CD14-positive monocyte (primary cell): ENCODE data around the gene CIB1. TPM values are rescaled to one million over a fixed set of nuclear protein-coding genes. Genes with fewer than 3 reads are reported as not detected.

Source experiments
- DNase-seq, 3 donors: peaks; one replicate each; pipeline ENCODE4 v3.0.0-alpha.2; 2011 to 2022
- H2AFZ ChIP-seq: 2 replicates; pipeline ENCODE4 v1.6.0; 2012; ENCODE audit warnings: mild to moderate bottlenecking, low read depth, low read length, inconsistent platforms; ENCODE audit not compliant: insufficient read depth, poor library complexity, severe bottlenecking
- H3K27ac ChIP-seq, 2 donors: 1 replicate in 1 of 2; 2 replicates in 1 of 2; pipeline ENCODE4 v1.5.1; 2012 to 2013; ENCODE audit warnings: low read length in 2 of 2, control low read depth in 1 of 2, inconsistent platforms in 1 of 2, low read depth in 1 of 2, mild to moderate bottlenecking in 1 of 2
- H3K27me3 ChIP-seq, 2 donors: one replicate each; pipeline versions ENCODE4 v1.6.0 to v1.6.1; 2011 to 2013; ENCODE audit warnings: low read length in 2 of 2; ENCODE audit not compliant: control insufficient read depth in 2 of 2, insufficient read depth in 2 of 2
- H3K36me3 ChIP-seq, 2 donors: replicated peaks in 1 of 2; 1 replicate in 1 of 2; 2 replicates in 1 of 2; pipeline versions ENCODE4 v1.5.1 to v1.6.1; 2012 to 2013; ENCODE audit warnings: low read length in 2 of 2, control low read depth in 1 of 2, inconsistent platforms in 1 of 2, mild to moderate bottlenecking in 1 of 2; ENCODE audit not compliant: insufficient read depth in 2 of 2, control insufficient read depth in 1 of 2
- H3K4me1 ChIP-seq, 2 donors: 1 replicate in 1 of 2; 2 replicates in 1 of 2; pipeline versions ENCODE4 v1.5.1 to v1.6.1; 2012 to 2013; ENCODE audit warnings: low read length in 2 of 2, control low read depth in 1 of 2, inconsistent platforms in 1 of 2, mild to moderate bottlenecking in 1 of 2, moderate library complexity in 1 of 2; ENCODE audit not compliant: insufficient read depth in 2 of 2, control insufficient read depth in 1 of 2
- H3K4me2 ChIP-seq: replicated peaks from 2 replicates; pipeline ENCODE3; 2012; ENCODE audit warnings: low read length, moderate library complexity, mild to moderate bottlenecking; ENCODE audit not compliant: poor library complexity, severe bottlenecking; ENCODE audit errors: extremely low read depth
- H3K4me3 ChIP-seq, 3 experiments: fragments of 200-600 bp in 1 of 3; sonication (generic) in 1 of 3; replicated peaks in 1 of 3; 1 replicate in 2 of 3; 2 replicates in 1 of 3; pipeline ENCODE4 v1.5.1; 2011 to 2013; ENCODE audit warnings: low read length in 3 of 3, mild to moderate bottlenecking in 3 of 3, control low read depth in 2 of 3, low read depth in 2 of 3, inconsistent platforms in 1 of 3, moderate library complexity in 1 of 3
- H3K79me2 ChIP-seq: 2 replicates; pipeline ENCODE4 v1.6.0; 2012; ENCODE audit warnings: mild to moderate bottlenecking, control low read depth, inconsistent platforms, low read length, moderate library complexity; ENCODE audit not compliant: insufficient read depth
- H3K9ac ChIP-seq: 2 replicates; pipeline ENCODE4 v1.6.0; 2017; ENCODE audit warnings: low read length, mild to moderate bottlenecking; ENCODE audit not compliant: insufficient read depth, poor library complexity, severe bottlenecking
- H3K9me3 ChIP-seq, 2 donors: replicated peaks in 1 of 2; 1 replicate in 1 of 2; 2 replicates in 1 of 2; pipeline versions ENCODE4 v1.5.1 to v1.6.1; 2012 to 2013; ENCODE audit warnings: low read length in 2 of 2, control low read depth in 1 of 2; ENCODE audit not compliant: control insufficient read depth in 1 of 2, insufficient read depth in 1 of 2
- H4K20me1 ChIP-seq: 2 replicates; pipeline ENCODE4 v1.6.0; 2012; ENCODE audit warnings: mild to moderate bottlenecking, low read length, control low read depth, moderate library complexity; ENCODE audit not compliant: insufficient read depth
- H3K27ac Mint-ChIP-seq, 7 donors: one replicate each; pipeline ENCODE4 v1.8.0; 2020; ENCODE audit warnings: mild to moderate bottlenecking in 7 of 7, mixed read lengths in 7 of 7, moderate library complexity in 6 of 7, inconsistent platforms in 2 of 7
- H3K27me3 Mint-ChIP-seq, 3 donors: one replicate each; pipeline ENCODE4 v1.8.0; 2021 to 2022; ENCODE audit warnings: low read depth in 3 of 3, mild to moderate bottlenecking in 3 of 3, mixed read lengths in 3 of 3, moderate library complexity in 3 of 3, inconsistent platforms in 1 of 3
- H3K36me3 Mint-ChIP-seq, 2 donors: one replicate each; pipeline ENCODE4 v1.8.0; 2020; ENCODE audit warnings: mixed read lengths in 2 of 2, inconsistent platforms in 1 of 2, mild to moderate bottlenecking in 1 of 2
- H3K4me1 Mint-ChIP-seq: one replicate; pipeline ENCODE4 v1.8.0; 2020; ENCODE audit warnings: mild to moderate bottlenecking, mixed read lengths
- H3K4me3 Mint-ChIP-seq, 2 donors: one replicate each; pipeline ENCODE4 v1.8.0; 2020; ENCODE audit warnings: mild to moderate bottlenecking in 2 of 2, mixed read lengths in 2 of 2, moderate library complexity in 1 of 2
- H3K9me3 Mint-ChIP-seq, 7 donors: one replicate each; pipeline ENCODE4 v1.8.0; 2020 to 2022; ENCODE audit warnings: mixed read lengths in 7 of 7, mild to moderate bottlenecking in 6 of 7, moderate library complexity in 6 of 7, inconsistent platforms in 2 of 7
- CTCF ChIP-seq: fragments of 200-600 bp; IDR thresholded peaks from one replicate; pipeline ENCODE4 v1.8.0; 2022; ENCODE audit warnings: antibody characterized with exemption, mild to moderate bottlenecking
- WGBS: methylation state at CpG from one replicate; pipeline ENCODE4 v1.1.5; 2013; ENCODE audit warnings: missing lambda C conversion rate; ENCODE audit not compliant: insufficient coverage; 5-methylcytosine and 5-hydroxymethylcytosine counted together
- intact Hi-C, 2 donors: fragments of 100-400 bp; cut with micrococcal nuclease; formaldehyde crosslinking; loops; one replicate each; pipeline versions ENCODE4 v1.15.0 to v1.15.1; 2023
- polyA plus RNA-seq, 3 donors: library from polyadenylated mRNA; depleted of rRNA in 1 of 3; unstranded in 2 of 3; stranded (reverse) in 1 of 3; fragments of 300-500 nt in 2 of 3; fragments of >200 nt in 1 of 3; fragmentation: Illumina TruSeq in 2 of 3; gene quantifications; 1 replicate in 2 of 3; 2 replicates in 1 of 3; pipeline ENCODE4 v1.2.3, GENCODE V29; 2012 to 2021

CIB1 gene
- polyA plus RNA-seq, 3 donors: 77.5 to 197 (median 169) TPM

GRCh38 chr15:90243943-90244639, 10.3 kb upstream of the CIB1 start:
- no peaks in the 10 kb centered on the region for H3K79me2 ChIP-seq
- H3K4me2 ChIP-seq: no peak overlapping the region
- peaks cover 10% of the 10 kb centered on the region for H3K4me1 Mint-ChIP-seq
- H3K4me1 ChIP-seq: peaks cover 2 to 3% of the 10 kb centered on the region in 2 donors
- intact Hi-C loops: no loop called here
- H3K9me3 Mint-ChIP-seq: peaks cover 0 to 5% (median 0%) of the 10 kb centered on the region in 7 donors
- peaks cover 8 to 13% of the 10 kb centered on the region in 2 donors for H3K36me3 ChIP-seq
- H3K27me3 Mint-ChIP-seq: peaks cover 2 to 4% (median 2%) of the 10 kb centered on the region in 3 donors
- H3K27ac Mint-ChIP-seq: no peak overlapping the region
- no peak for TF ChIP-seq CTCF
- DNase-seq: no peak
- H3K36me3 Mint-ChIP-seq: peaks cover 9 to 14% of the 10 kb centered on the region in 2 donors
- no peak overlapping the region for H2AFZ ChIP-seq
- H3K27me3 ChIP-seq: no peaks in the 10 kb centered on the region
- H4K20me1 ChIP-seq: no peaks in the 10 kb centered on the region
- no peak overlapping the region for H3K4me3 ChIP-seq
- H3K9ac ChIP-seq: no peak overlapping the region
- no peak overlapping the region for H3K27ac ChIP-seq
- H3K9me3 ChIP-seq: no peaks in the 10 kb centered on the region
- 98% methylated on average over 6 of the region's 10 CpGs for WGBS
- no peak overlapping the region for H3K4me3 Mint-ChIP-seq

- Histone ChIP-seq H3K27ac (no peak overlapping the region), H3K79me2 (no peaks in the 10 kb centered on the region), H3K4me3 (no peak overlapping the region), H3K4me1 (no peaks in the 10 kb centered on the region), H3K36me3 (peaks cover 18 to 32% of the 10 kb centered on the region in 2 donors), H3K9me3 (no peaks in the 10 kb centered on the region), H3K4me2 (no peak overlapping the region), H4K20me1 (no peaks in the 10 kb centered on the region), H3K9ac (no peak overlapping the region), H2AFZ (no peak overlapping the region), H3K27me3 (no peaks in the 10 kb centered on the region)
- WGBS: 90% methylated on average over 17 of the region's 22 CpGs
- Mint-ChIP-seq H3K36me3 (peaks cover 23 to 36% of the 10 kb centered on the region in 2 donors), H3K4me1 (peaks cover 5% of the 10 kb centered on the region), H3K27me3 (peaks cover 0 to 4% (median 1%) of the 10 kb centered on the region in 3 donors), H3K27ac (peak overlapping the region in 1 of 7 donors; percentile 12), H3K9me3 (peaks cover 0 to 5% (median 0%) of the 10 kb centered on the region in 7 donors), H3K4me3 (no peak overlapping the region)
- DNase-seq: no peak
- TF ChIP-seq CTCF: no peak
- intact Hi-C loops: no loop called here
These were observed 7.8 kb upstream of the CIB1 start for GRCh38 chr15:90241343-90242192.
